ENCODE results near the gene SGMS1.
"Not testable (repeated sequence)": the region's sequence is repeated elsewhere in the genome, so short reads cannot be mapped to it uniquely, and the experiment has no call there.

Gene SGMS1

DNA sequence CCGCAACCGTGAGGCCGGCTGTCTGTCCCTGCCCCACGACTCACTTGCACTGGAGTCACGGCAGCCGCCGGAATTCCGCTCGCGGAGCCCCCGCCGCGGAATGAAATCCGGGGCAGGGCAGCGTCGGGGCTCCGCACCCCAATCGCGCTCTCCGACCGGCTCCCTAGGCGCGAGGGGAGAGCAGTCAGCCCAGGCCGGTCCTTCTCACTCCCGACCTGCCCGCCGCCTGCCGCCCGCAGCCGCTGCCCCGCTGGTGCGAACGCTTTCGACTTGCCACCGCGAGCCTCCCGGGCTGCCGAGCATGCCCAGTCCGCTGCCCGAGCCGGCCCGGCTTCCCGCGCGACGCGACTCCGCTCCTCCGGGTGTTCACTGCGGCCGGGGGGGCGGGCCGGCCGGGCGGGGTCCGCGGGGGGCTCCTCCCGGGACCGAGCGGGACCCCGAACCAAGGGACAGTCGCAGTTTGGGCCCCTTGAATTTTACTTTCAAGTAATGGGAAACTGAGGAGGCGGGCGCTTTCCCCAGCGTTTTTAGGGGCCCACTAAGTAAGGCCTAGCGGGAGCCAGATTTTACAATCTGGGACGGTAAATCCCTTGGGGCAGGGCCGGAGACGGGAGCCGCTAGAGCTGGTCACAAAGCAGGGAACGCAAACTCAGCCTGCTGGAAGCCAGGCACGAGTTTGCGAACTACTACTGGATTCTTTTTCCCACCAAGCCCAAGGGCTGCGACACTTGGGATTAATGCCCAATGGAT lies at the start of gene SGMS1:
SGMS1 (minus strand) TSS at position 294 of the 750 bp plus-strand sequence. CDS start 279,842 bp downstream, outside the sequence.
- peak; percentile 28 to 75 for DNase-seq

DNA sequence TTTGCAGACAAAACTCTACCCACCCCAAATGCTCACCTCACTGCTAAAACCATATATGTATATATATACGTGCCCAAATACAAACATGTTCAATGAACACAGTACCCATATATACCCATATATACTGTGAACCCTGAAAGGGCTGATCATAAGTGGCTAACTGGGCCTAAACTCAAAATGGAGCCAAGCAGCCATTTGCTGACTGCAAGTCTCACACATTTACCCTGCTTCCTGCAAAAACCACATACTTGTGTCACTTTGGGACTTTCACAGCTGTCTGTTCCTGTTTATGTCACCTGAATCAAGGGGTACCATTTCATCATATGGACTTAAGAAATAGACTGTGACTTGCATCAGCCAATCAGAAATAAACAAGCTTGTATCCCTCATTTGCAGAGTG lies 48.4 kb upstream of the SGMS1 start:
- not testable (repeated sequence) for DNase-seq

GRCh38 chr10:50671645-50672044 lies 47.9 kb upstream of the SGMS1 start:
- DNase-seq = not testable (repeated sequence)

GRCh38 chr10:50669957-50670356 lies 46.2 kb upstream of the SGMS1 start:
- DNase-seq = not testable (repeated sequence)

- not testable (repeated sequence) for DNase-seq
These were observed 43.6 kb upstream of the SGMS1 start for GRCh38 chr10:50667353-50667752.

DNA sequence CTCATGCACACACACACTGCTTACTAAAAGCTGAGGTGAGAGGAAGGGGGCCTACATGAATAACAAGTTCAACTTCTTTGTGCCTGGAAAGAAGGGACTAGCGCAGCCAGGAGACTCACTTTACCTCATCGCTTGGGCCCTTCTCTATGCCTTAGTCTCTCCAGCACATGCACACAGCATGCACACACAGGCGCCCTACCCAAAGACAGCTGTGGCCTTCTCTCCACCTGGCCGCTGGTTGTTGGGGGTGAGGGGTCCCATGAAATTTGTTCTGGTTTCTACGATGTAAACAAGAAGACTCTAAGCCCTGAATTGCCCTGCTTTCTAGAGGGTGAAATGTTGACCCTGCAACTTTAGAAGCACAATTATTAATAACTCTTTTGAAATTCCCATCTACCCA lies 38.7 kb upstream of the SGMS1 start:
- DNase-seq = not testable (repeated sequence)

DNA sequence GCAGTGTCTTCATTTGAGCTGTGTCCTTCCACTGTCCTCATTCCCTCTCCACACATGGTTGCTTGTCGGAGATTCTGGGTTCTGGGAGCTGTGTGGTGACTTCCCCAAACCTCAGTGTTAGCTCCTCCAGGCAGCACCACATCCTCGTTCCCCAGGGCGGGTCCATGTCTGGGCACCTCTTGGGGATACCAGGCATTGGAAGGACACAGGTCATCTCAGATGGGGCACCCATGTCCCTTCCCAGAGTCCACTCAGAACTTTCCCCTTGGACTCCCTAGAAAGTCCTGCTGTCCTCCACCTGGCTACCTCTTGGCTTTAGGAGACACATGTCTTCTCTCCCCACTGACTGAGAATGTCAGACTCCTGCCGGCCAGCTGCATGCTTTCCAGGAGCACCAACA lies 37.8 kb upstream of the SGMS1 start:
- DNase-seq = not testable (repeated sequence)

- not testable (repeated sequence) for DNase-seq
These were observed 36.3 kb upstream of the SGMS1 start for GRCh38 chr10:50659865-50660730.

DNA sequence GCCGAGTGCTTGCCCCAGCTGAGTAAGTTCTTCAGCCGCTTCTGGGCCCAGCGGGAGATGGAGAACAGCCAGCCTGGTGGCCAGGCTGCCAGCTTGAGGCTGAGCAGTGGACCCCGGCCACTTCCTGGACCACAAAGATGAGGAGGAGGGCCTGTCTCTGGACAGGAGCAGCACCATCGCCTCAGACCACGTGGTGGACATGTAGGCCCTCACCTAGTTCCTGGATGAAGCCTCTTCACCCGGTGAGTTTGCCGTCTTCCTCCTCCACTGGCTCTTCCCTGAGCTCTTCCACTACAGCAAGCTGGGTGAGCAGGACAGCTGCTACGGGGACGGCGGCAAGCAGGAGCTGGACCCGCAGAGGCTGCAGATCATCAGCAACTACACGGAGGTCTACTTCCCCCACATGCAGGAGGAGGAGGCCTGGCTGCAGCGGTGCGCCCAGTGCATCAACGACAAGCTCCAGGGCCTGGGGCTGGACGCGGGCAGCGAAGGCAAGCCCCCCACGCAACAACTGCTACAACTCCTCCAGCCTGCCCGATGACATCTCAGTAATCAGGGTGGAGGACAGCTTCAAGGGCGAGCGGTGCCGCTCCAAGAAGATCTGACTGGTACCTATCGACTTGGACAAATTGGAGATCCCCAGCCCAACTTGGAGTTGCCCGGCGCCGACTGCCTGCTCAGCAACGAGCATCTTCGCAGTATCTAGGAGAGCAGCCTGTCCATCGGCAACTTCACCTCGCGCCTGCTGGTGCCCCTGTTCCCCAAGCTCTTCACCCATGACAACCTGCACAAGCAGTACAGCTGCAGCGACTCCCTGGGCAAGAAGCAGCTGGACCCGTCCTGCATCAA lies 35.5 kb upstream of the SGMS1 start:
- not testable (repeated sequence) for DNase-seq

DNA sequence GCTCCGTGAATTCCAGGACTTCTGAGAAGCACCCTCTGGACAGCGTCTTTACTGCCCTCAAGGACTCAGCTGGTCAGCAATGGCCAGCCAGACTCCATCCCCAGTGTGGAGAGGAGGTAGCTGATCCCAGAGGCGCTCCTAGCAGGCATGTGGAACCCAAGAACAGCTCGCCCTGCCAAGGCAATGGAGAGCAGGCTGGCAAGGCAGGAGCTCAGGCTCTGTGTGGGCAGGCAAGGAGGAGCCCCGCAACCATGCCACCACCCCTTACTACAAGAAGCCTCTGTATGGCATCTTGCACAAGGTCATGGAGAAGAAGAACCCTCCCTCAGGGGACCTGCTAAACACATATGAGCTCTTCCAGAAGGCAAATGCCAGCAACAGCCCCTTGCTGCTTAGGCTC lies 34.4 kb upstream of the SGMS1 start:
- DNase-seq = no peak

GRCh38 chr10:50653758-50654157 lies 30.0 kb upstream of the SGMS1 start:
- no peak for DNase-seq

DNA sequence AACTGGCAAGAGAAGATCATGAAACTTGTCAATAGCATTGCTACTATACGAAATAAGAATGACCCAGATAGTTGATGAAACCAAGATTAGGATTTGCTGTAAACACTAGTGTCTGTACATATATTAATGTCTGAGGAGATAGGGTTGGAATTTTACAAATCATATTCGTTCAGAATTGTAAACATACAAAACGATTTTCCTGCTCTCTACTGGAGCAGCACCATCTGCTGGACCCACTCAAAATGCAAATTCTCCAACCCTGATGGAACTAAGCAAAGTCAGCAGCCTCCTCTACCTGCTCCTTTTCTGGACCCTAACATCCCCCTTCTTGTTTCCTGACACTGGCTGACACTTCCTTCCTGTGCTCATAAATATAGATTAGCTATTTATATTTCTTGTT lies 29.4 kb upstream of the SGMS1 start:
- DNase-seq = peak in 1 of 2 donors; percentile 24

DNA sequence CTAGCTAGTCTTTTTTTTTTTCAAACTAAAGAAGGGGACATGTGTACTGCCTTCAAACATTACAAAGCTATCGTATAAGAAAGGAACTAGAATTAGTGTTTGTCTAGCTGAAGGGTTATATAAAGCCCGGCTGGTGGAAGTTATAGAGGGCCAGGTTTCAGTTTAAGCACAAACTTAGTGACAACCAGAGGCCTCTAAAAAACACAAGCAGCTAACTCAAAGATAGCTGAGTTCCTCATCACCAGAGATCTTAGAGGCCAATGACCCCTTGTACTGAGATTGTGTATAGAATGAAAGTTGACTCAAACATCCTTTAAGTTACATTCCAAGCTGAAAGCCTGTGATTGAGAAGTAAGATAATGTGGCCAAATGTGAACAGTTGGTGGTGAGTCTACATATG lies 28.1 kb upstream of the SGMS1 start:
- DNase-seq = no peak

DNA sequence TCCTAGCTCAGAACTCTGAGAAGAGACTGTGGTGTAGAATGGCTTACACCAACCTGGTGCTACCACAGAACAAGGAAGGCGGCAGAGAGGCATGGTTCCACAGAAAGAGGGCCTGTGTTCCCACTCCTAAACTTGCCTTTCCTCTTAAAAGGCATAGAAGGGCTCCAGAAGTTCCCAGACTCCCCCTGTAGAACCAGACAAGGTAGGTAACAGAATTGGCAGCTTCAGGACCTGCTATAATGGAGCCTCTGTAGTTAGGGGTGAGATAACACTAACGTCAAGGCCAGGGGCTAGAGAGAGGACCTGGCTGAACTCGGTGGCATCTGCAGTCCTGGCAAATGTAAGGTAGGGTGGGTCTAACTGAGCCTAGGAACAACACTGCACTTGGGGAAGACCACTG lies 26.7 kb upstream of the SGMS1 start:
- DNase-seq = no peak

DNA sequence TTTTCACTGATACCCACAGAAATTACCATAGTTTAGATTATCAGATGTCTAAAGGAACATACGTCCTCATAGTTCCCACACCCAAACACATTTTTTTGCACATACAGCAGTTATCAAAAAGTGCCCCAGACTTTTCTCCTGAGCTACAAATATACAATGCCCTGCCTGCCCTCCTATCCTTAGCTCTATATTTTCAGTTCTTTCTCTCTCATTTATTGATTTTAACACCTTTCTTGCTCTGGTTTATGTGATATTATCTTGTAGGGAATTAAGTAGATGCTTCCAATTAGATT lies 25.1 kb upstream of the SGMS1 start:
- DNase-seq = no peak

DNA sequence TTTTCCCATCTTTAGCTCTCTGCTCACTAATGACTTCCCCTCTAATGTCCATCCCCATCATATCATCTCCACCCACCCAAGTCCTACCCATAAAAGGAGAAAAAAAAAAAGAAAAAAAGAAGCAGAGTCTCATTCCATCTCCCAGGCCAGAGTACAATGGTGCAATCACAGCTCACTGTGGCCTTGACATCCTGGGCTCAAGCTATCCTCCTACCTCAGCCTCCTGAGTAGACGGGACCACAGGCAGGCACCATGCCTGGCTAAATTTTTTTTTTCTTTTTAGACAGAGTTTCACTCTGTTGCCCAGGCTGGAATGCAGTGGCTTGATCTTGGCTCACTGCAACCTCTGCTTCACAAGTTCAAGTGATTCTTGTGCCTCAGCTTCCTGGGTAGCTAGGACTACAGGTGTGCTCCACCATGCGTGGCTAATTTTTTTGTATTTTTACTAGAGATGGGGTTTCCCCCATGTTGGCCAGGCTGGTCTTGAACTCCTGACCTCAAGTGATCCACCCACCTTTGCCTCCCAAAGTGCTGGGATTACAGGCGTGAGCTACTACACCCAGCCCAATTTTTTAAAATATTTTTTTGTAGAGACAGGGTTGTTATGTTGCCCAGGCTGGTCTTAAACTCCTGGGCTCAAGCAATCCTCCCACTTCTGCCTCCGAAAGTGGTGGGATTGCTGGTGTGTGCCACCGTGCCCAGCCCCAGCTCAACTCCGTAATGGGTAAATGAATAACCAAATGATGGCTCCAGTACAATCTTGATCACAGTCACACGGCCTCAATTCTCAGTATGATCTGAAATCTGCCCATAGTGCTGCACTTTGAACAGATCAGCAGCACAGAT lies 24.6 kb upstream of the SGMS1 start:
- DNase-seq = no peak

DNA sequence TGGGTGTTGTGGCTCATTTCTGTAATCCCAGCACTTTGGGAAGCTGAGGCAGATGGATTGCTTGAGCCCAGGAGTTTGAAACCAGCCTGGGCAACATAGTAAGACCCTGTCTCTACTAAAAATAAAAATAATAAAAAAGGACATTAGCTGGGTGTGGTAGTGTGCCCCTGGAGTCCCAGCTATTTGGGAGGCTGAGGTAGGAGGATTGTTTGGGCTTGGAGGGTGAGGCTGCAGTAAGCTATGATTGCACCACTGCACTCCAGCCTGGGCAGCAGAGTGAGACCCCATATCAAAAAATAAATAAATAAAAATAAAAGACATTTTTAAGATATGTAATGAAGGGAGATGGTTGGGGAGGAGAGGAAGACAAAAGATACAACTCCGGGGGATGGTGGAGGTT lies 23.6 kb upstream of the SGMS1 start:
- DNase-seq = not testable (repeated sequence)

DNA sequence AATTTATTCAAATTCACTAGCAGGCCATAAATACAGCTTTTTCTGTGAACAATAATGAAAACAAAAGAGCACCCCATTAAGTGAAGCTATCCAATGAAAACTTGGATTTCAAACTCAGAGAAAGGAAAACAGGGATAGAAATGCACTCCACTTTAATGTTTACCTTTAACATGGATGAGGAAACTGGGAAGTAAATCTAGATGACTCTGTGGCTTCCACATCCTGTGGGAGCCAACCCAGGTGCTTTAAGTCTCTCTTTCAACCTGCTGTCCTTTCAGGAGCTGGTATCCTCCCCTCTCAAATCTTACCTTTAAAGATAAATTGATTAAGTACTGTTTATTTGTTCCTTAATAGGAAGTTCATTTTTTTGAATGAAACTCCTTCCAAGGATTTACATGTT lies 21.5 kb upstream of the SGMS1 start:
- no peak for DNase-seq

DNA sequence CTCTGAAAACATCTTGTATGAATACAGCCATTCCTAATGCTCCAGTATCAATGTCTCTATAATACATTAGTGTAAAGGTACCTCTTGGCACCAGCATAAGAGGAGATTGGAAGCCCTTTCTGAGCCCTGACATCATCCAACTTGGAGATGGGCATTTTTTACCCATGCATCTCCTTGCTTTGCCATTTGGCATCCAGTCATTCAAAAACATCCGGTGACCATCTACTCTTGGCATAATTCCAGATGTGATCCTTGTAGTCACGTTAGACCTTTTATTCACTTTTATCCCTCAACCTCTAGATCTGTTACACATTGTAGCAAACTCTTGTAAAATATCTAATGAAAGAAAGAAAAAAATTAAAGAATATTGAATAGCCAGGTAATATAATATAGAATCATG lies 17.9 kb upstream of the SGMS1 start:
- no peak for DNase-seq

DNA sequence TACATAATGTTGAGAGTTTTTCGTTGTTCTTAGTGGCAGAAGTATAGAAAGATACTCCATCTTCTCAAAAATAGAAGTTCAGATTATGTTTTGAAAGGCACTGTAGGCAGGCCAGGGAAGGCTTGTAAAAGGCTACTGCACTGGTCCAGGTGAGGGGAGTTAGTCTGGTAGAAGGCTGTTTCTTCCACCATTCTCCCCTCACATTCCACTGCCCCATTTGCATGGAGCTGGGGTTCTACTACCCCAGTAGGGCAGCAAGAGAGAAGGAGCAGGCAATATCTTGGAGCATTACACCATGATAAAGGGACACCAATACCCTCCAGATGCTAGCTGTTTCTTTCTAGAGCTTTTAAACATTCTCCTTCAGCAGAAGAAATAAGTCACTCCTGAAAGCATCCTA lies 16.5 kb upstream of the SGMS1 start:
- DNase-seq = no peak

GRCh38 chr10:50636618-50637579 lies 13.1 kb upstream of the SGMS1 start:
- DNase-seq = peak in 1 of 2 donors; percentile 24
